Loucy (cell line): ENCODE measurements around the gene SLC4A11.

Experiments used
- CTCF ChIP-seq: fragments of 200-600 bp; sonication (generic); conservative IDR thresholded peaks from 2 replicates; pipeline ENCODE4 v1.5.1; 2014; ENCODE audit warnings: mild to moderate bottlenecking, antibody characterized with exemption, low read length
- EZH2phosphoT487 ChIP-seq: fragments of 200-600 bp; IDR thresholded peaks from 2 replicates; pipeline ENCODE4 v1.6.1; 2018; ENCODE audit warnings: antibody characterized with exemption, mild to moderate bottlenecking, moderate library complexity, borderline replicate concordance

GRCh38 chr20:3235666-3236324 lies 3.2 kb downstream of the SLC4A11 start:
- no peak for TF ChIP-seq CTCF
- TF ChIP-seq EZH2phosphoT487: no peak
